Neural crest cell (in vitro differentiated cells): Measurements from ENCODE around the gene PCBP3. TPM values are rescaled to one million over a fixed set of nuclear protein-coding genes. Genes with fewer than 3 reads are reported as not detected.

Experiments used
- DNase-seq: peaks from one replicate; pipeline ENCODE4 v3.0.0; 2021; ENCODE audit warnings: low read depth, mixed read lengths, low spot score
- H3K27ac Mint-ChIP-seq: one replicate; pipeline ENCODE4 v1.8.0; 2021; ENCODE audit warnings: mild to moderate bottlenecking, mixed read lengths; ENCODE audit not compliant: unreplicated experiment
- H3K27me3 Mint-ChIP-seq: 2 replicates; pipeline ENCODE4 v1.8.0; 2021; ENCODE audit warnings: low read depth, mild to moderate bottlenecking, mixed read lengths
- H3K36me3 Mint-ChIP-seq: 2 replicates; pipeline ENCODE4 v1.8.0; 2021; ENCODE audit warnings: low read depth, mild to moderate bottlenecking, mixed read lengths
- H3K4me1 Mint-ChIP-seq: 2 replicates; pipeline ENCODE4 v1.8.0; 2021; ENCODE audit warnings: mixed read lengths
- H3K4me3 Mint-ChIP-seq: one replicate; pipeline ENCODE4 v1.8.0; 2021; ENCODE audit warnings: mild to moderate bottlenecking, mixed read lengths
- H3K9me3 Mint-ChIP-seq: 2 replicates; pipeline ENCODE4 v1.8.0; 2021; ENCODE audit warnings: mixed read lengths
- CTCF ChIP-seq: fragments of 200-600 bp; sonication (generic); conservative IDR thresholded peaks from 2 replicates; pipeline ENCODE4 v1.5.0; 2021; ENCODE audit warnings: antibody characterized with exemption, mild to moderate bottlenecking
- total RNA-seq: library from RNA; stranded (reverse); gene quantifications from 2 replicates; pipeline ENCODE4 v1.2.1, GENCODE V29; 2021

The PCBP3 gene
- total RNA-seq, 1 donor from 2014 or later, result 5.1 TPM

- TF ChIP-seq CTCF, result no peak
- Mint-ChIP-seq H3K4me1 (peaks cover 5% of the 10 kb centered on the region), H3K9me3 (no peaks in the 10 kb centered on the region), H3K27ac (peak overlapping the region; percentile 43), H3K27me3 (no peaks in the 10 kb centered on the region), H3K36me3 (peaks cover 2% of the 10 kb centered on the region), H3K4me3 (no peak overlapping the region)
- DNase-seq, result no peak
Observed at GRCh38 chr21:45766055-45766454, 122.5 kb downstream of the PCBP3 start.

GRCh38 chr21:45766501-45766900 lies 123.0 kb downstream of the PCBP3 start:
- H3K27ac Mint-ChIP-seq, result peak overlapping the region; percentile 43
- H3K36me3 Mint-ChIP-seq, result no peaks in the 10 kb centered on the region
- no peak for DNase-seq
- no peak for TF ChIP-seq CTCF
- no peak overlapping the region for H3K4me3 Mint-ChIP-seq
- H3K4me1 Mint-ChIP-seq, result peaks cover 5% of the 10 kb centered on the region
- H3K27me3 Mint-ChIP-seq, result no peaks in the 10 kb centered on the region
- H3K9me3 Mint-ChIP-seq, result no peaks in the 10 kb centered on the region

GRCh38 chr21:45767071-45768006 lies 123.8 kb downstream of the PCBP3 start:
- no peak for TF ChIP-seq CTCF
- H3K9me3 Mint-ChIP-seq, result peaks cover 4% of the 10 kb centered on the region
- no peak overlapping the region for H3K4me3 Mint-ChIP-seq
- peaks cover 5% of the 10 kb centered on the region for H3K4me1 Mint-ChIP-seq
- no peaks in the 10 kb centered on the region for H3K27me3 Mint-ChIP-seq
- DNase-seq, result no peak
- H3K36me3 Mint-ChIP-seq, result no peaks in the 10 kb centered on the region
- H3K27ac Mint-ChIP-seq, result no peak overlapping the region

- Mint-ChIP-seq H3K9me3 (peaks cover 4% of the 10 kb centered on the region), H3K4me3 (no peak overlapping the region), H3K27ac (peak overlapping the region; percentile 50), H3K36me3 (no peaks in the 10 kb centered on the region), H3K27me3 (no peaks in the 10 kb centered on the region), H3K4me1 (peaks cover 5% of the 10 kb centered on the region)
- no peak for TF ChIP-seq CTCF
- no peak for DNase-seq
Observed at GRCh38 chr21:45768011-45768739, 124.7 kb downstream of the PCBP3 start.

GRCh38 chr21:45768740-45769048 lies 125.2 kb downstream of the PCBP3 start:
- no peaks in the 10 kb centered on the region for H3K27me3 Mint-ChIP-seq
- peaks cover 5% of the 10 kb centered on the region for H3K4me1 Mint-ChIP-seq
- no peak for DNase-seq
- H3K9me3 Mint-ChIP-seq, result peaks cover 4% of the 10 kb centered on the region
- H3K27ac Mint-ChIP-seq, result peak overlapping the region; percentile 50
- no peak overlapping the region for H3K4me3 Mint-ChIP-seq
- no peak for TF ChIP-seq CTCF
- H3K36me3 Mint-ChIP-seq, result no peaks in the 10 kb centered on the region
